Measurements from ENCODE around the gene MAGEB17.

GRCh38 chrX:16140983-16141382 lies 26.3 kb upstream of the MAGEB17 start:
- no peak for TF ChIP-seq CTCF (IDR thresholded peaks at IDR 0.05)
- no peak for TF ChIP-seq EP300 (IDR thresholded peaks at IDR 0.05)

All from stomach (tissue), 4 donors.